ENCODE results near the gene FSIP1.

The FSIP1 gene

DNA sequence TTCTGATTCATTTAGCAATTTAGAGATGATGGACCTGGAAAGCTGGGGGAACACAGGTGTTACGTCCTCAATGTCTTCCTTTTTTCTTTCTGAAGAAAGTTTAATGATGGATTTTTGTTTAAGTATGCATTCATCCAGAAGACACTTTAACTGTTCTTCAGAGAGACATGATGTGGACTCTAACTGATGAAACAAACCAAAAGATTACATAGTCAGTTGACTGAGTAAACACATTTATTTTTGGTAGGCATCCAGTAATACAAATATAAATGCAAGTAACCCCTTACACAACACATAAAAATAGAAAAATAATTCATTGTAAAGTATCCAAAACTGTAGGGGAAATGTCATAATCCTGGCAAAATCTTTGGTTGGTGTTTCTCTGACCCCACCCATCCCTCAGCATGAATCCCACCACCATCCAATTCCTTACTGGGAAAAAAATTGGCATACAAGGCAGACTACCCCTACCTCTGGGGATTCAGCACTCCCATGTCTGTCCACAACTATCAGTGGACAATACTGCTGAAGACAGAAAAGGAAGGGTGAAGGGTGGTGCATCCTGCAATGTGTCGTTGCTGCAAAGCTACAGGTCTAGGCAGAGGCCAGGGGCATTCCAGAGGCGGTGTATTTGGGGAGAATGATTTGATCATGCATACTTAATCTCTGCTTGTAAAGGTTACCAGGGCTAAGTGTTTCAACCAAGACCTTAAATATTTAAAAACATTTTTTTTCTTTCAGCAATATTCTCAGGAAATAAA is 164.4 kb downstream of the FSIP1 start:
- DNase-seq (ENCODE audit: low read depth): no peak

DNA sequence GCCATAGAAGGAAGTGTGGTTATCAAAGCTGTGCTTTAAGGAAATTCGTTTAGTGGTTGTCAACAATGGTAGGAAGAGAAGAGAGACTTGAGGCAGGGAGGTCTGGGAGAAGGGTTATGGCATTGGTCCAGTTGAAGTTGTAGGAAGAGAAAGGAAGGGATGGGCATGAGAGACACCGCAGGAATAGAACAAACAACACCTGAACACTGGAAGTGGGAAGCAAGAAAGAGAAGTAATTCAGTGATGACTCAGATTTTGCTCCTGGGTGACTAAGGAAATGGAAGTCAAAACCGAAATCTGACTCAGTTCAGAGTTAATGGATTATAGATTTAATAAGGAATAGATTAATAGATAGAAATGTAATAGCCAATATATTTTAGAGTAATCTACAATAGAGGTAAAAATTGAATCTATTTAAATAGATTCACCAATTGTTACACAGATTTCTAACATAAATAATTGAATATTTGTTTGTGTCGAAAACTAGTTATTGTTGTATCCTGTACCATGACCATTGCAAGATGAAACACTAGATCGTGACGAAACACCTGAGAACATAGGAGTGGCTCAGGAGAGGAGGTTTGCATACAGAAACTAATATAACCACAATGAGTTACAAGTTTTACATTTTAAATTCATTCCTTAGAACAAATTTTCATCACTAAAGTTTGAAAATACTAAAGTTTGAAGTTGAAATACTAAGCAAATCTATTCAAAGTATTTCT is 165.7 kb downstream of the FSIP1 start:
- no peak for DNase-seq (ENCODE audit: low read depth)

DNA sequence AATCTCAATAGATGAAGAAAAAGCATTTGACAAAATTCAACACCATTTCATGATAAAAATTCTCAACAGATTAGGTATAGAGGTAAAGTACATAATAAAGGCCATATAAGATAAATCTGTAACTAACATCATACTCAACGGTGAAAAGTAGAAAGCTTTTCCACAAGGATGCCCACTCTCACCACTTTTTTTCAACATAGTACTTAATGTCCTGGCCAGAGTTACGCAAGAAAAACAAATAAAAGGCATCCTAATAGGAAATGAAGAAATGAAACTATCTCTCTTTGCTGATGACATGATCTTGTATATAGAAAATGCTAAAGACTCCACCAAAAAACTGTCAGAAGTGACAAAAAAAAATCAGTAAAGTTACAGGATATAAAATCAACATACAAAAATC is 168.8 kb downstream of the FSIP1 start:
- DNase-seq (ENCODE audit: low read depth): no peak

DNA sequence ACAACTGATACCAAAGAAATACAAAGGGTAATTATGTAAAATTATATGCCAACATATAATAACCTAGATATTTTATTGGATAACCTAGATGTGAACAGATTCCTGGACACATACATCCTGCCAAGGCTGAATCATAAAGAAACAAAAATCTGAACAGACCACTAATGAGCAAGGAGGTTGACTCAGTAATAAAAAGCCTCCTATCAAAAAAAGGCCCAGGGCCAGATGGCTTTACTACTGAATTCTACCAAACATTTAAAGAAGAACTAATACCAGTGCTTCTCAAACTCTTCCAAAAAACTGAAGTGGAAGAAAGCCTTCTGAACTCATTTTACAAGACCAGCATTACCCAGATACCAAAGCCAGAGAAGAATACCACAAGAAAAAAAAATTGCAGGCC is 169.4 kb downstream of the FSIP1 start:
- DNase-seq (ENCODE audit: low read depth): no peak

DNA sequence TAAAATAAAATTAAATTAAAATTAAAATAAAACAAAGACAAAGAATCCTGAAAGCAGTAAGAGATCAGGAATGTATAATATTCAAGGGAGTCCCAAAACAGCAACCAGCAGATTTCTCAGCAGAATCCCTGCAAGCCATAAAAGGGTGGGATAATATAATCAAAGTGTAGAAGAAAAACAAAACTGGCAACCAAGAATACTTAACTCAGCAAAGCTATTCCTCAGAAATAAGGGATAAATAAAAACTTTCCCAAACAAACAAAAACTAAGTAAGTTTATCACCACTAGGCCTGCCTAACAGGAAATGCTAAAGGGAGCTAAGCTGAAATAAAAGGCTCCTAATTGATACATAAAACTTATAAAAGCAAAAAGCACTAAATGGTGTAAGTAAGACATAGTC is 172.0 kb downstream of the FSIP1 start:
- DNase-seq (ENCODE audit: low read depth): no peak

DNA sequence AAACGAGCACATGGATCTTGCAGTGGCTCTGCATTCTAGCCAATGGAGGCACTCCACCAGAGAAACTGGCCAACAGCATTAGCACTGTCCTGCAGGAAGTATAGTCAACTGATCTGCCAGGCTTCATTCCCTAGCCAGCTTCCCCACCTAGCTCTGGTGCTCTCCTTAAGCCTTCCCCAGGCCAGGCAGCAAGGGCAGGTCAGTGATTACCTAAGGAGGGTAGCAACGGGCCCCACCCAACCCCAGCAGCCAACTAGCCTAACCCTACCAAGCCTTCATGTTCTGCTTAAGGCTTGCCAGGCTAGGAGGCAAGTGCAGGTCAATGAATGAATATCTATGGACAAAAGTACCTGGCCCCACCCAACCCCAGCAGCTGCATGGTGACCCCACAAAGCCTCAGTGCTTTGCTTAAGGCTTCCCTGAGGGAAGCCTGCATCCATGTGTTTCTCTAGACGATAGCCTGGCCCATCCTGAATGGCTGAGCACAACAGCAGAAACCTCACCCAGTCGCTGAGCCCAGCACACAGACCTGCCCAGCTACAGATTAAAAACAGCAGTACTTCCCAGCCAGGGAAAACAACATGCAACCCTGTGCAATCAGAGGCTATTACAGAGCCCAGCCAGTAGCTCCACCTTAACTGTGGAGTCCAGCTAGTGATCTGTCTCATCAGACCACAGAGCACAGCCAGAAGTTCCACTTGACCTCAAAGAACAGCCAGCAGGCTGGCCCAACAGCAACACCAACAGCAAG is 173.3 kb downstream of the FSIP1 start:
- DNase-seq (ENCODE audit: low read depth): no peak

DNA sequence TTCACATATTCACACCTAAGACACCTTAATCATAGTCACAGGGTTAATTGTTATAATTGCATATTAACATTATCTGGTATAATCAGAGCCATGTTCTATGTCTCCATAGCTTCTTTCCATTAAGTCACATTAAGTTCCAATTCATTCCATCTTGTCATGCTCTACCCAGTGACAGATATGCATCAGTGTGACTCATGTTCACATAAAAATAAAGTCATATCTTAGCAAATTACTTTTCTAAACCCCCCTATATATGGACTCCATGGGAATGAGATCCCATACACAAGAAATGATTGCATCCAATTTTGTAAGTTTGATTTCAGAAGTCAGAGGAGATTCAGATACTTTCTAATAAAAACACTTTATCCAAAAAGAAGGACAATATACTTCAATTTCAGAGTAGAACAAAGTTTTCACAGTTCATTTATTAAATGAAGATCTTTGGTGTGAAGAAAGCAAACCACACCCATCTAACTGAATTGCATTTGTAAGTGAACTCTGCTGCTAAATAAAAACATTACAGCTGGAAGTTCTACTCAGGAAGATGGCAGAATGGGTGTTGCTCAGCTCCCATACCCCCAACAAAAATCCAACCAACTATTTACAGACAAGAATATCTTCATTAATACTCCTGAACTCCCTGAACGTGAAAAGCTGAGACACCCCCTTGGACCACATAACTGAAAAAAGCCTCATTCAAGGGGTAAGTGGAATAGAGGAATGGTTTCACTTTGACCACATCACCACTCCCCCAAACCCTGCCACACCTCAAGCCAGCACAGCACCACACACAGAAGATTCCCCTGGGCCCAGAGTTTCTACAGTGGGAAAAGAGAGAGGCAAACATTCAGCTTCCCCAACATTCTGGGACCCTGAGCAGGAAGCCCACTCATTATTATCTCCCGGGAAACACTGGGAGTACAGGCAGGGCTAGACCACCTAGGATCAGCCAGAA is 174.2 kb downstream of the FSIP1 start:
- DNase-seq (ENCODE audit: low read depth): no peak

DNA sequence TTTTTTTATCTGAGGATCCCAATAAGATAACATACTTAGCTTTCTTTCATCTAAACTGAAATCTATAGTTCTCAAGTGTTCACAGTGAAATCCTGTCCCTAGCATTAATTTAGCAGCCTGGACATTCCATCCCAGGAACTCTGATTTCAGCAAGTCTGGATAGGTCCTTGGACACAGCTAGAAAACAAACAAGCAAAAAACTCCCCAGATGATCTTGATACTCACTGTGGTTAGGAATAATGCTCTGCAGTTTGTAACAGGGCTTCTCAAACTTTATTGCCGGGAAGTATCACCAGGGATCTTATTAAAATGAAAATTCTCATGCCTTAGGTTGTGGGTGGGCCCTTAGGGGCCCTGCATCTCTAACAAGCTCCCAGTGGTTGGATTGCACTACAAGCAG is 177.5 kb downstream of the FSIP1 start:
- no peak for DNase-seq (ENCODE audit: low read depth)

GRCh38 chr15:39602143-39602542 is 180.5 kb downstream of the FSIP1 start:
- no peak for DNase-seq (ENCODE audit: low read depth)

DNA sequence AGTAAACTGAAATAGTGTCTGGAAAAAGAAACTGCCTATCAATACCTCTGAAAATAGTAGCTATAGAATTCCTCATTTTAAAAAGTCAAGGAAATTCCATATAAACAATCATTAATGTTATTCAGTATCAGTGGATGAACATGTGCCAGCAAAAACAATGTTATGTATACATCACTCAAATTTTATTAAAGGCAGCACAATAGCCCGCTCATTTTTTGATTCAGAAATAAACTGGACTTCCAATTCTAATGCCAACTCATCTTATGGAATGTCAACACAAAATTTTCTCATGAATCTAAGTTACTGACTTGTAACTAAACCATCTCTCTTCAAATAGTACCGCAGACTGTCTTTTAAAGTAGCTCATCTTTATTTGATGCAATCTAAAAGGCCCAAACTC is 182.8 kb downstream of the FSIP1 start:
- no peak for DNase-seq (ENCODE audit: low read depth)

GRCh38 chr15:39598958-39599845 is 183.4 kb downstream of the FSIP1 start:
- peak; percentile 6 for DNase-seq (ENCODE audit: low read depth)

- no peak for DNase-seq (ENCODE audit: low read depth)
These were observed 184.3 kb downstream of the FSIP1 start for GRCh38 chr15:39598186-39598850.

DNA sequence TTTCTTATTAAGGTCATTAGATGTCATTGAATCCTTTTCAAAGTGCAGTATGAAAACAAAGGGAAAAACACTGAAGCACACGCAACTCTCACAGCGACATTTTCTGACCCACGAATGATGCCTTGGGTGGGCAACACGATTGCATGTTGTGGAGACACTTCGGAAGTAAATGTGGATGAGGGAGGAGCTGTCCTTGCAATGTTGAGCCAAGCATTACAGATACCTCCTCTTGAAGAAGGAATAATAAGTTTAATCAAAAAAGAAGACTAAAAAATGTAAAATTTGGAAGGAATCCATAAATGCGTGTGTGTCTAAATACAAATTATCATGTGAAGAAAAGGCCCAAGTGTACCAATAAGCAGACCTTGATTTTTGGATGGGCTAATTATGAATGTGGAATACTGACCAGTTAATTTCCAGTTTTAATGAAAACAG is 184.9 kb downstream of the FSIP1 start:
- DNase-seq (ENCODE audit: low read depth): no peak

- no peak for DNase-seq (ENCODE audit: low read depth)
These were observed 185.3 kb downstream of the FSIP1 start for GRCh38 chr15:39597336-39597735.

DNA sequence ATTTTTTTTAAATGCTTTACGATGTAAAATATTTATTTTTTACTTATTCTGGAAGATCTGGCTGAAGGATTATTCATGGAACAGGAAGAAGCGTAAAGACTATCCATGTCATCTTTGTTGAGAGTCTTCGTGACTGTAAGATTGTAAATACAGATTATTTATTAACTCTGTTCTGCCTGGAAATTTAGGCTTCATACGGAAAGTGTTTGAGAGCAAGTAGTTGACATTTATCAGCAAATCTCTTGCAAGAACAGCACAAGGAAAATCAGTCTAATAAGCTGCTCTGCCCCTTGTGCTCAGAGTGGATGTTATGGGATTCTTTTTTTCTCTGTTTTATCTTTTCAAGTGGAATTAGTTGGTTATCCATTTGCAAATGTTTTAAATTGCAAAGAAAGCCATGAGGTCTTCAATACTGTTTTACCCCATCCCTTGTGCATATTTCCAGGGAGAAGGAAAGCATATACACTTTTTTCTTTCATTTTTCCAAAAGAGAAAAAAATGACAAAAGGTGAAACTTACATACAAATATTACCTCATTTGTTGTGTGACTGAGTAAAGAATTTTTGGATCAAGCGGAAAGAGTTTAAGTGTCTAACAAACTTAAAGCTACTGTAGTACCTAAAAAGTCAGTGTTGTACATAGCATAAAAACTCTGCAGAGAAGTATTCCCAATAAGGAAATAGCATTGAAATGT is 186.1 kb downstream of the FSIP1 start:
- peak; percentile 3 for DNase-seq (ENCODE audit: low read depth)

DNA sequence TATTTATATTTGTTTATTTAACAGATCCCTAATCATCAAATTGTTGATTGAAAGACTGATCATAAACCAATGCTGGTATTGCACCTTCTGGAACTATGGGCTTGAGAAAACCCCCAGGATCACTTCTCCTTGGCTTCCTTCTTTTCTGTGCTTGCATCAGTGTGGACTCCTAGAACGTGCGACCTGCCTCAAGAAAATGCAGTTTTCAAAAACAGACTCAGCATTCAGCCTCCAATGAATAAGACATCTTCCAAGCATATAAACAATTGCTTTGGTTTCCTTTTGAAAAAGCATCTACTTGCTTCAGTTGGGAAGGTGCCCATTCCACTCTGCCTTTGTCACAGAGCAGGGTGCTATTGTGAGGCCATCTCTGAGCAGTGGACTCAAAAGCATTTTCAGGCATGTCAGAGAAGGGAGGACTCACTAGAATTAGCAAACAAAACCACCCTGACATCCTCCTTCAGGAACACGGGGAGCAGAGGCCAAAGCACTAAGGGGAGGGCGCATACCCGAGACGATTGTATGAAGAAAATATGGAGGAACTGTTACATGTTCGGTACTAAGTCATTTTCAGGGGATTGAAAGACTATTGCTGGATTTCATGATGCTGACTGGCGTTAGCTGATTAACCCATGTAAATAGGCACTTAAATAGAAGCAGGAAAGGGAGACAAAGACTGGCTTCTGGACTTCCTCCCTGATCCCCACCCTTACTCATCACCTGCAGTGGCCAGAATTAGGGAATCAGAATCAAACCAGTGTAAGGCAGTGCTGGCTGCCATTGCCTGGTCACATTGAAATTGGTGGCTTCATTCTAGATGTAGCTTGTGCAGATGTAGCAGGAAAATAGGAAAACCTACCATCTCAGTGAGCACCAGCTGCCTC is 187.1 kb downstream of the FSIP1 start:
- peak; percentile 11 for DNase-seq (ENCODE audit: low read depth)

- DNase-seq (ENCODE audit: low read depth): peak; percentile 4
These were observed 187.9 kb downstream of the FSIP1 start for GRCh38 chr15:39594446-39595337.

Data from stromal cell of bone marrow (primary cell).